ENCODE data around the gene CMPK1.

CMPK1 gene

GRCh38 chr1:47424336-47424982 lies 90.9 kb downstream of the CMPK1 start:
- peak; percentile 66 for DNase-seq

Data from NCI-H1105 (cell line).